K562 (cell line): Measurements from ENCODE around the gene SIK3. TPM values are rescaled to one million over a fixed set of nuclear protein-coding genes. Genes with fewer than 3 reads are reported as not detected.

Experiments
- DPF2 ChIP-seq: fragments of 450-650 bp; IDR thresholded peaks from 2 replicates; pipeline ENCODE4 v1.6.1; 2016
- E4F1 ChIP-seq: fragments of 250-450 bp; sonication (Bioruptor Pico); IDR thresholded peaks from 2 replicates; pipeline ENCODE4 v1.5.0; 2021; ENCODE audit warnings: mild to moderate bottlenecking, borderline replicate concordance
- HDGF ChIP-seq: fragments of 450-650 bp; IDR thresholded peaks from 2 replicates; pipeline ENCODE4 v1.6.1; 2016
- HNRNPL ChIP-seq: fragments of 200-400 bp; formaldehyde crosslinking; IDR thresholded peaks from 2 replicates; pipeline ENCODE4 v1.6.1; 2017; ENCODE audit warnings: low read depth, mild to moderate bottlenecking, low read length
- PHF8 ChIP-seq: fragments of 200-600 bp; sonication (generic); IDR thresholded peaks from 2 replicates; pipeline ENCODE4 v1.6.1; 2012; ENCODE audit warnings: mixed run types, mild to moderate bottlenecking, inconsistent platforms, low read length, moderate library complexity, borderline replicate concordance
- PRPF4 ChIP-seq: fragments of 200-400 bp; formaldehyde crosslinking; IDR thresholded peaks from one replicate; pipeline ENCODE4 v1.6.1; 2017; ENCODE audit warnings: low read length, low read depth, mild to moderate bottlenecking; ENCODE audit not compliant: insufficient read depth, poor library complexity, severe bottlenecking
- ZEB2 ChIP-seq: fragments of 450-650 bp; IDR thresholded peaks from 2 replicates; pipeline ENCODE4 v1.6.1; 2016
- ZNF639 ChIP-seq, 2 experiments: fragments of 200-800 bp in 1 of 2; sonication (Bioruptor generic) in 1 of 2; sonication (generic) in 1 of 2; formaldehyde crosslinking in 1 of 2; IDR thresholded peaks in 1 of 2; conservative IDR thresholded peaks in 1 of 2; 2 replicates each; pipeline versions ENCODE4 v1.5.0 to v1.6.1; 2016 to 2020; ENCODE audit warnings: missing compliant biosample characterization in 1 of 2, missing genetic modification characterization in 1 of 2, missing genetic modification reagents in 1 of 2
- polyA plus RNA-seq, 8 experiments: library from polyadenylated mRNA; depleted of rRNA in 4 of 8; stranded (reverse) in 5 of 8; unstranded in 3 of 8; fragments of >200 nt; fragmentation: Nextera tagmentation in 2 of 8; fragmentation: Illumina TruSeq in 1 of 8; extraction: Ambion mirVana in 2 of 8; extraction: Trizol in 1 of 8; gene quantifications; 2 replicates each; pipeline versions ENCODE4 v1.2.1 to v1.2.3, GENCODE V29; 2011 to 2014; ENCODE audit warnings: inconsistent platforms in 1 of 8, missing spikeins in 1 of 8
- total RNA-seq, 7 experiments: library from RNA; depleted of rRNA in 6 of 7; stranded (reverse); fragments of >200 nt in 6 of 7; fragmentation: Illumina TruSeq in 2 of 7; extraction: Trizol in 2 of 7; gene quantifications; 2 replicates each; pipeline versions ENCODE4 v1.2.1 to v1.2.3, GENCODE V29; 2011 to 2021; ENCODE audit warnings: low replicate concordance in 1 of 7

SIK3 gene
- total and polyA plus RNA-seq, 9 of the 15 experiments (the other 6 are each of a cell fraction or from before 2014, with no cell fraction given) = 1.6 to 21.6 (median 8.0) TPM

DNA sequence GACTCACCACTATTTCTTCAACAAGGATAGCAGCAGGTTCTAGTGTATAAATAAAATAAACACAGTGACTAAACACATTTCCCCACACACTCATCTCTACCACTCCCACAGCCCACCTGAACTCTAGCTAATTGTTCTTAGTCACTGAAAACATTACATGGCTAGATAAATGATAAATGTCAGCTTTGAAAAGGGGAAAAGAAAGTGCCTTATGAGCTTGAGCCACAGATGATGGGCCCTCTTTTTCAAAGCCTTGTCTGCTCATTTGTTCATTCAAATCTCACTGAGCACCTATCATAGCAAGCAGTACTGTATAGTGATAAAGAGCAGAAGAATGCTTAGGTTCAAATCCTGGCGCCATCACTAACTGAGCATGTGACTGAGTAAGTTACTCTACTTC lies 58.3 kb downstream of the SIK3 start (continued):
- no peak for TF ChIP-seq ZNF639 (CRISPR knock-in tag; conservative IDR thresholded peaks at IDR 0.05 in 1 of 2, IDR thresholded peaks at IDR 0.05 in 1 of 2)
- TF ChIP-seq PHF8 = no peak
- TF ChIP-seq PRPF4 = no peak
- TF ChIP-seq E4F1 = no peak
- no peak for TF ChIP-seq HDGF
- TF ChIP-seq ZEB2 = peak; percentile 65; the same call in 1 of the 2 replicates
- peak; percentile 66 for TF ChIP-seq DPF2
- TF ChIP-seq HNRNPL = no peak
